Common myeloid progenitor, CD34-positive (primary cell): Measurements from ENCODE around the gene TMEM221.
"Not testable (repeated sequence)": the region's sequence is repeated elsewhere in the genome, so short reads cannot be mapped to it uniquely, and the experiment has no call there.

ENCODE experiments used
- CTCF ChIA-PET: fragments of 350-600 bp; sonication (Branson Sonifier 250); formaldehyde crosslinking; loops from one replicate; lab custom pipeline; 2021; ENCODE audit warnings: antibody characterized with exemption; lab: Charles Lee
- POLR2A ChIA-PET: fragments of 350-600 bp; sonication (Branson Sonifier 250); formaldehyde crosslinking; loops from one replicate; lab custom pipeline; 2021; ENCODE audit warnings: antibody characterized with exemption; lab: Charles Lee
- DNase-seq, 3 donors: peaks; one replicate each; pipeline versions ENCODE4 v3.0.0 to v3.0.0-alpha.2; 2013
- H3K27ac ChIP-seq, 2 experiments: 1 replicate in 1 of 2; 2 replicates in 1 of 2; pipeline ENCODE4 v1.7.0; 2013; ENCODE audit warnings: inconsistent platforms in 2 of 2, low read length in 2 of 2, mild to moderate bottlenecking in 2 of 2, low read depth in 1 of 2, moderate library complexity in 1 of 2; ENCODE audit not compliant: severe bottlenecking in 2 of 2, insufficient read depth in 1 of 2, poor library complexity in 1 of 2
- H3K27me3 ChIP-seq, 5 experiments: replicated peaks in 2 of 5; 1 replicate in 3 of 5; 2 replicates in 2 of 5; pipeline versions ENCODE4 v1.6.1 to v1.7.0; 2013; ENCODE audit warnings: low read length in 4 of 5, mild to moderate bottlenecking in 2 of 5, moderate library complexity in 2 of 5, inconsistent platforms in 1 of 5; ENCODE audit not compliant: insufficient read depth in 5 of 5, control insufficient read depth in 4 of 5
- H3K36me3 ChIP-seq, 4 experiments: 1 replicate in 2 of 4; 2 replicates in 2 of 4; pipeline versions ENCODE4 v1.6.1 to v1.7.0; 2013; ENCODE audit warnings: low read length in 3 of 4, control low read depth in 1 of 4, mild to moderate bottlenecking in 1 of 4; ENCODE audit not compliant: control insufficient read depth in 4 of 4, insufficient read depth in 4 of 4
- H3K4me1 ChIP-seq, 4 experiments: 1 replicate in 3 of 4; 2 replicates in 1 of 4; pipeline versions ENCODE4 v1.6.1 to v1.7.1; 2013; ENCODE audit warnings: low read length in 3 of 4, mild to moderate bottlenecking in 3 of 4, control low read depth in 1 of 4, inconsistent platforms in 1 of 4, moderate library complexity in 1 of 4; ENCODE audit not compliant: control insufficient read depth in 4 of 4, insufficient read depth in 4 of 4; ENCODE audit errors: control extremely low read depth in 1 of 4
- H3K4me3 ChIP-seq, 7 experiments: 1 replicate in 4 of 7; 2 replicates in 3 of 7; pipeline versions ENCODE4 v1.5.1 to v1.7.0; 2013; ENCODE audit warnings: mild to moderate bottlenecking in 7 of 7, low read length in 6 of 7, moderate library complexity in 6 of 7, inconsistent platforms in 2 of 7, low read depth in 2 of 7, control low read depth in 1 of 7; ENCODE audit not compliant: insufficient read depth in 4 of 7, control insufficient read depth in 1 of 7; ENCODE audit errors: extremely low read depth in 1 of 7
- H3K9me3 ChIP-seq, 5 experiments: 1 replicate in 4 of 5; 2 replicates in 1 of 5; pipeline versions ENCODE4 v1.6.1 to v1.7.1; 2013; ENCODE audit warnings: low read length in 4 of 5, mild to moderate bottlenecking in 2 of 5, inconsistent platforms in 1 of 5, low read depth in 1 of 5, moderate library complexity in 1 of 5; ENCODE audit not compliant: control insufficient read depth in 4 of 5, insufficient read depth in 2 of 5; ENCODE audit errors: control extremely low read depth in 1 of 5
- WGBS: methylation state at CpG from one replicate; pipeline ENCODE4 v1.1.5; 2013; ENCODE audit not compliant: insufficient coverage; 5-methylcytosine and 5-hydroxymethylcytosine counted together

The TMEM221 gene

GRCh38 chr19:17482877-17483604 lies 34.6 kb upstream of the TMEM221 start:
- H3K27me3 ChIP-seq: no peaks in the 10 kb centered on the region
- H3K4me1 ChIP-seq: peaks cover 0 to 17% (median 5%) of the 10 kb centered on the region in 4 experiments
- H3K9me3 ChIP-seq: no peaks in the 10 kb centered on the region
- H3K4me3 ChIP-seq: no peak overlapping the region
- CTCF ChIA-PET: interaction anchor here (2.0 to 3.8 kb wide), 2 partner anchors 10 to 14 kb away, joined by 5 to 18 read pairs; no protein-coding TSS in a partner anchor
- H3K36me3 ChIP-seq: no peaks in the 10 kb centered on the region
- WGBS: 95% methylated on average over 3 of the region's 3 CpGs
- no peak overlapping the region for H3K27ac ChIP-seq
- DNase-seq: no peak
- POLR2A ChIA-PET: no interaction called here

GRCh38 chr19:17481986-17482385 lies 33.5 kb upstream of the TMEM221 start:
- no peaks in the 10 kb centered on the region for H3K36me3 ChIP-seq
- CTCF ChIA-PET: interaction anchor here (0.6 to 3.8 kb wide), 3 partner anchors 9 to 466 kb away, joined by 3 to 18 read pairs (median 5); no protein-coding TSS in a partner anchor
- no peaks in the 10 kb centered on the region for H3K9me3 ChIP-seq
- POLR2A ChIA-PET: interaction anchor here (0.5 kb wide), 1 partner anchor 262 kb away, joined by 3 read pairs; no protein-coding TSS in a partner anchor
- 96% methylated on average over 13 of the region's 13 CpGs for WGBS
- DNase-seq: no peak
- H3K4me3 ChIP-seq: no peak overlapping the region
- H3K27ac ChIP-seq: no peak overlapping the region
- peaks cover 0 to 14% (median 0%) of the 10 kb centered on the region in 4 experiments for H3K4me1 ChIP-seq
- no peaks in the 10 kb centered on the region for H3K27me3 ChIP-seq

- CTCF ChIA-PET: interaction anchor here (1.2 to 1.3 kb wide), 2 partner anchors 9 to 27 kb away, joined by 3 to 5 read pairs; partner anchors contain the start of gene SLC27A1
- Histone ChIP-seq H3K9me3 (no peaks in the 10 kb centered on the region), H3K27ac (no peak overlapping the region), H3K4me1 (peaks cover 0 to 23% (median 6%) of the 10 kb centered on the region in 4 experiments), H3K4me3 (no peak overlapping the region), H3K36me3 (no peaks in the 10 kb centered on the region), H3K27me3 (no peaks in the 10 kb centered on the region)
- no peak for DNase-seq
- POLR2A ChIA-PET: interaction anchor here (0.6 kb wide), 1 partner anchor 190 kb away, joined by 3 read pairs; no protein-coding TSS in a partner anchor
- 96% methylated on average over 5 of the region's 6 CpGs for WGBS
Observed at GRCh38 chr19:17479325-17479791, 30.9 kb upstream of the TMEM221 start.

- 66% methylated on average over 10 of the region's 10 CpGs for WGBS
- peak overlapping the region in 1 of 7 experiments; percentile 19 for H3K4me3 ChIP-seq
- H3K4me1 ChIP-seq: peaks cover 0 to 33% (median 25%) of the 10 kb centered on the region in 4 experiments
- ChIA-PET CTCF (interaction anchor here (0.7 to 1.8 kb wide), 2 partner anchors 13 to 35 kb away, joined by 3 read pairs; no protein-coding TSS in a partner anchor), POLR2A (interaction anchor here (0.6 to 1.1 kb wide), 2 partner anchors 10 to 17 kb away, joined by 3 to 4 read pairs; no protein-coding TSS in a partner anchor)
- H3K9me3 ChIP-seq: no peaks in the 10 kb centered on the region
- no peaks in the 10 kb centered on the region for H3K36me3 ChIP-seq
- no peaks in the 10 kb centered on the region for H3K27me3 ChIP-seq
- no peak for DNase-seq
- no peak overlapping the region for H3K27ac ChIP-seq
Observed at GRCh38 chr19:17475541-17476115, 27.2 kb upstream of the TMEM221 start.

GRCh38 chr19:17475011-17475540 lies 26.6 kb upstream of the TMEM221 start:
- not testable (repeated sequence) for H3K9me3 ChIP-seq, H3K27me3 ChIP-seq, DNase-seq, H3K27ac ChIP-seq, H3K36me3 ChIP-seq, H3K4me3 ChIP-seq
- 70% methylated on average over 4 of the region's 6 CpGs for WGBS
- ChIA-PET CTCF (interaction anchor here (0.7 to 5.5 kb wide), 2 partner anchors 21 to 36 kb away, joined by 3 to 27 read pairs; no protein-coding TSS in a partner anchor), POLR2A (interaction anchor here (0.6 to 1.1 kb wide), 2 partner anchors 10 to 17 kb away, joined by 3 to 4 read pairs; no protein-coding TSS in a partner anchor)
- H3K4me1 ChIP-seq: peaks cover 0 to 33% (median 26%) of the 10 kb centered on the region in 4 experiments

- Histone ChIP-seq H3K9me3 (no peaks in the 10 kb centered on the region), H3K4me3 (no peak overlapping the region), H3K27ac (no peak overlapping the region), H3K4me1 (peaks cover 0 to 51% (median 37%) of the 10 kb centered on the region in 4 experiments), H3K36me3 (no peaks in the 10 kb centered on the region), H3K27me3 (no peaks in the 10 kb centered on the region)
- ChIA-PET POLR2A (no interaction called here), CTCF (interaction anchor here (1.6 to 5.5 kb wide), 4 partner anchors 10 to 42 kb away, joined by 5 to 27 read pairs (median 6); no protein-coding TSS in a partner anchor)
- peak; percentile 78 to 94 (median 93) for DNase-seq
- 95% methylated on average over 7 of the region's 9 CpGs for WGBS
Observed at GRCh38 chr19:17473041-17473440, 24.6 kb upstream of the TMEM221 start.
